Astrocyte (in vitro differentiated cells and primary cell): Measurements from ENCODE around the gene GON4L. TPM values are rescaled to one million over a fixed set of nuclear protein-coding genes. Genes with fewer than 3 reads are reported as not detected.
A peak's percentile ranks its signal among the peaks of the same experiment; 100 is the strongest.
"Not testable (repeated sequence)": the region's sequence is repeated elsewhere in the genome, so short reads cannot be mapped to it uniquely, and the experiment has no call there.

Experiments used
- DNase-seq: peaks from one replicate; pipeline ENCODE4 v3.0.0-alpha.2; 2010; ENCODE audit warnings: low read depth
- FAIRE-seq: peaks from 2 replicates; lab custom pipeline; 2011; peaks lifted over from hg19 to GRCh38; lab: Jason Lieb, UNC
- H2AFZ ChIP-seq: 2 replicates; pipeline ENCODE4 v1.6.0; 2012; ENCODE audit warnings: low read depth, low read length, inconsistent platforms
- H3K27ac ChIP-seq: 2 replicates; pipeline ENCODE4 v1.5.1; 2011; ENCODE audit warnings: low read depth, low read length, inconsistent platforms
- H3K27me3 ChIP-seq: 2 replicates; pipeline ENCODE4 v1.6.0; 2011; ENCODE audit warnings: low read length, inconsistent platforms; ENCODE audit not compliant: insufficient read depth
- H3K36me3 ChIP-seq: 2 replicates; pipeline ENCODE4 v1.5.1; 2011; ENCODE audit warnings: low read length, inconsistent platforms; ENCODE audit not compliant: insufficient read depth
- H3K4me1 ChIP-seq: 2 replicates; pipeline ENCODE4 v1.5.1; 2011; ENCODE audit warnings: low read length, inconsistent platforms; ENCODE audit not compliant: insufficient read depth
- H3K4me2 ChIP-seq: 2 replicates; pipeline ENCODE4 v1.6.0; 2012; ENCODE audit warnings: low read length, inconsistent platforms
- H3K4me3 ChIP-seq: 2 replicates; pipeline ENCODE4 v1.5.1; 2011; ENCODE audit warnings: low read depth, mild to moderate bottlenecking, low read length, inconsistent platforms; ENCODE audit not compliant: insufficient read depth
- H3K79me2 ChIP-seq: 2 replicates; pipeline ENCODE4 v1.6.0; 2012; ENCODE audit warnings: mild to moderate bottlenecking, low read length, inconsistent platforms; ENCODE audit not compliant: insufficient read depth
- H3K9ac ChIP-seq: 2 replicates; pipeline ENCODE4 v1.6.0; 2012; ENCODE audit warnings: mild to moderate bottlenecking, low read length, inconsistent platforms
- H3K9me3 ChIP-seq: 2 replicates; pipeline ENCODE4 v1.5.1; 2012; ENCODE audit warnings: low read depth, mild to moderate bottlenecking, low read length, inconsistent platforms; ENCODE audit not compliant: insufficient read depth
- H4K20me1 ChIP-seq: 2 replicates; pipeline ENCODE4 v1.6.0; 2012; ENCODE audit warnings: low read length, inconsistent platforms; ENCODE audit not compliant: insufficient read depth
- H3K27ac Mint-ChIP-seq: one replicate; pipeline ENCODE4 v1.8.0; 2021; ENCODE audit warnings: mild to moderate bottlenecking, mixed read lengths; ENCODE audit not compliant: unreplicated experiment
- H3K27me3 Mint-ChIP-seq: one replicate; pipeline ENCODE4 v1.8.0; 2021; ENCODE audit warnings: low read depth, mixed read lengths; ENCODE audit not compliant: unreplicated experiment
- H3K36me3 Mint-ChIP-seq: one replicate; pipeline ENCODE4 v1.8.0; 2021; ENCODE audit warnings: low read depth, mixed read lengths; ENCODE audit not compliant: unreplicated experiment
- H3K4me1 Mint-ChIP-seq: one replicate; pipeline ENCODE4 v1.8.0; 2021; ENCODE audit warnings: low read depth, mixed read lengths; ENCODE audit not compliant: unreplicated experiment
- H3K4me3 Mint-ChIP-seq: one replicate; pipeline ENCODE4 v1.8.0; 2021; ENCODE audit warnings: mild to moderate bottlenecking, moderate library complexity, mixed read lengths; ENCODE audit not compliant: unreplicated experiment
- H3K9me3 Mint-ChIP-seq: one replicate; pipeline ENCODE4 v1.8.0; 2021; ENCODE audit warnings: mild to moderate bottlenecking, mixed read lengths; ENCODE audit not compliant: unreplicated experiment
- CTCF ChIP-seq: IDR thresholded peaks from 2 replicates; pipeline ENCODE4 v1.5.1; 2011; ENCODE audit warnings: low read depth, mild to moderate bottlenecking, inconsistent platforms, low read length, moderate library complexity; ENCODE audit not compliant: insufficient read depth
- EZH2 ChIP-seq: IDR thresholded peaks from 2 replicates; pipeline ENCODE4 v1.6.1; 2012; ENCODE audit warnings: mild to moderate bottlenecking, low read length, inconsistent platforms; ENCODE audit not compliant: insufficient read depth
- total RNA-seq: library from RNA; stranded (reverse); gene quantifications from 2 replicates; pipeline ENCODE4 v1.2.1, GENCODE V29; 2021

The GON4L gene
- total RNA-seq, 1 donor from 2014 or later, result 52.8 TPM

- H3K36me3 Mint-ChIP-seq, result peaks cover 4% of the 10 kb centered on the region
Observed at GRCh38 chr1:155709391-155709790, 147.6 kb downstream of the GON4L start.

GRCh38 chr1:155706139-155706538, 150.9 kb downstream of the GON4L start:
- peaks cover 73% of the 10 kb centered on the region for H3K79me2 ChIP-seq
- no peaks in the 10 kb centered on the region for H3K9me3 Mint-ChIP-seq

More at GRCh38 chr1:155709391-155709790, 147.6 kb downstream of the GON4L start:
- Mint-ChIP-seq H3K27me3 (no peaks in the 10 kb centered on the region), H3K9me3 (no peaks in the 10 kb centered on the region), H3K4me3 (no peak overlapping the region), H3K4me1 (peaks cover 5% of the 10 kb centered on the region), H3K27ac (no peak overlapping the region)
- H3K27ac ChIP-seq, result no peak overlapping the region
- H3K27me3 ChIP-seq, result no peaks in the 10 kb centered on the region
- no peak overlapping the region for H3K9ac ChIP-seq
- peaks cover 6% of the 10 kb centered on the region for H3K4me1 ChIP-seq
- no peaks in the 10 kb centered on the region for H3K9me3 ChIP-seq
- H3K79me2 ChIP-seq, result peaks cover 59% of the 10 kb centered on the region
- peaks cover 37% of the 10 kb centered on the region for H4K20me1 ChIP-seq
- H3K4me2 ChIP-seq, result no peak overlapping the region
- FAIRE-seq, result no peak
- H3K36me3 ChIP-seq, result no peaks in the 10 kb centered on the region
- no peak overlapping the region for H2AFZ ChIP-seq
- TF ChIP-seq EZH2 (no peak), CTCF (no peak)
- DNase-seq, result no peak
- H3K4me3 ChIP-seq, result no peak overlapping the region

GRCh38 chr1:155704414-155704813, 152.6 kb downstream of the GON4L start:
- Mint-ChIP-seq H3K27ac (peak overlapping the region; percentile 6), H3K4me1 (peaks cover 12% of the 10 kb centered on the region)
- not testable (repeated sequence) for H3K27me3 ChIP-seq, H3K36me3 ChIP-seq, H3K4me3 ChIP-seq, H3K4me2 ChIP-seq, DNase-seq, H3K9ac ChIP-seq, H3K4me1 ChIP-seq, H3K9me3 Mint-ChIP-seq, H3K27me3 Mint-ChIP-seq, H3K9me3 ChIP-seq, H3K36me3 Mint-ChIP-seq, FAIRE-seq, H2AFZ ChIP-seq, H3K27ac ChIP-seq, H3K4me3 Mint-ChIP-seq
- peaks cover 78% of the 10 kb centered on the region for H3K79me2 ChIP-seq
- peaks cover 50% of the 10 kb centered on the region for H4K20me1 ChIP-seq

More at GRCh38 chr1:155706139-155706538, 150.9 kb downstream of the GON4L start:
- Histone ChIP-seq H3K4me1 (peaks cover 6% of the 10 kb centered on the region), H3K9ac (no peak overlapping the region), H3K9me3 (no peaks in the 10 kb centered on the region), H3K27ac (peak overlapping the region; percentile 44), H3K4me2 (no peak overlapping the region), H3K4me3 (no peak overlapping the region), H2AFZ (no peak overlapping the region), H4K20me1 (peaks cover 43% of the 10 kb centered on the region), H3K36me3 (no peaks in the 10 kb centered on the region), H3K27me3 (no peaks in the 10 kb centered on the region)
- Mint-ChIP-seq H3K36me3 (no peaks in the 10 kb centered on the region), H3K4me1 (peaks cover 12% of the 10 kb centered on the region), H3K27me3 (no peaks in the 10 kb centered on the region), H3K27ac (peak overlapping the region; percentile 8), H3K4me3 (peak overlapping the region; percentile 27)
- FAIRE-seq, result no peak
- TF ChIP-seq CTCF, result no peak
- no peak for TF ChIP-seq EZH2
- peak; percentile 56 for DNase-seq
